Effector CD8-positive, alpha-beta T cell (primary cell): ENCODE results near the gene ANKRD10.
A peak's percentile ranks its signal among the peaks of the same experiment; 100 is the strongest.

Experiments
- DNase-seq: peaks from one replicate; lab custom pipeline; 2025; lab: John Stamatoyannopoulos, UW

Gene ANKRD10

DNA sequence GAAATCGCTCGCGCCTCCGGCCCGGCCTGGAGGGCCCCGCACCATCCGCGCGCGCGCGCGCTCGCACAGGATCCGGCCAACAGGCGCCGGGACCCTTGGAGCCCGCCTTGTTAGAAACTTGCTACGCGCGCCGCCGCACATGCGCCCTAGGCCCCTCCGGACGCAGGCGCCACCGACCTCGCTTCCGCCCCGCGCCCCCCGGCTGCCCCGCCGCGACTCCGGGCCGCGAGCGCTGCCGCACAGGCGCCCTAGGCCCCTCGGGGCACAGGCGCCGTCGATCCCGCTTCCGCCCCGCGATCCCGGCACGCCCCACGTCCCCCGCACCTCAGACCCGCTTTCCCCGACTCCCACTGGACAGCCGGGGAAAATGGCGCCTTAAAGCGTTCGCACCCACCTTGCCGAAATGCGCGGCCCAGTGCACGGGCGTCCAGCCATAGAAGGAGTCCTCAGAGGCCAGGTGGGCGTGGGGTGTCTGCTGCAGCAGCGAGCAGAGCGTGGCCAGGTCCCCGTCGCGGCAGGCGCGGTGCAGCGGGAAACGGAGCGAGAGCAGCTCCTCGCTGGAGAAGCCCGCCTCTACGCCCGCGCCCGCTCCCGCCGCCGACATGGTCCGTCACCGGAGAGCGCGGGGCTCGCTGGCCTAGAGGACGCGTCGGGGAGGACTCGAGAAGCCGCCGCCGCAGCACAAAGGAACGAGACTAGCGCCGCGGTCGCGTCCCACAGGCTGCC lies 375 bp downstream of the ANKRD10 start:
- DNase-seq = peak; percentile 58

DNA sequence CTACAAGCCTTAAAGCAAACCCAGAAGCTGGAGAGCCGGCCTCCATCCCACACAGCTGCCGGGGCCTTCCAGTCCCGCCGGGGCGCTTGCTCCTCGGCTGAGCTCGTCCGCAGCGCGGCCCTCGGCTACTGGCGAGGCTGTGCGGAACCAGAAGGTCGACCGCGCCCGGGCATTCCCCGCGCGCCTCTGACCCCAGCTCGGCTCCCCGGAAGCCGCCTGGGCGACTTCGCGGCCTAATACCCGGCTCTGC lies 863 bp downstream of the ANKRD10 start:
- no peak for DNase-seq

DNA sequence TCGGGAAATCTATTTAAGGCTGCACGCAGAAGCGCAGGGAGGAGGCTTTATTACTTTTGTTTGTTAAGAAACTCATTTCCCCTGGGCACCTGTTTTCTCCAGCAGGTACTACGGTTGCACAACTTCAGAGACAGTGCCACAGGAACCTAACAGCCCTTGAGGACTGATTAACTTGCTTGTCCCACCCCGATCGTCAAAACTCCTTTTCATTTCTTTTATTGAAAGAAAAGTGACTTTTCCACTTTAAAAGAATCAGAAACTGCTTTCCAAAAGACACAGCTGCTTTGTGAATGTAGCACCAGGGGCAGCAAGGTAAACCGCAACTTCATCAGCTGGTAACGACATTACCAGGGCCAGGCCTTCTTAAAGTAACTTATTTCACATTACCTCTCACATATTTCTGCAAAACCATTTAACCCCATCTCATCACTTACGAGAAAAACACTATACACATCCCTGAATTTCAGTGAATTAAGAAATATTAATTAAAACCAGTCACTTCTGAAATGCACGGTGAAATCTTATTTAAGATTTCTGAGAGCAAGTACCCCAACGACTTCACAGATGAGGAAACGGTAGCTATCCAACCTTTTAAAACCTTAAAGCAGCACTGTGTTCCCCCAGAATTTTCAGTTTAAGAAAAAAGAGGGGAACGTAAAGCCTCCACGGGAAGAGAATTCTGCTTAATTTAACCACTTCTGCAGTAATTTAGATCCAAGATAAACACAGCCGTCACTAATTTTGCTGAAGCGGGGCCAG lies 1.4 kb downstream of the ANKRD10 start:
- DNase-seq = no peak

DNA sequence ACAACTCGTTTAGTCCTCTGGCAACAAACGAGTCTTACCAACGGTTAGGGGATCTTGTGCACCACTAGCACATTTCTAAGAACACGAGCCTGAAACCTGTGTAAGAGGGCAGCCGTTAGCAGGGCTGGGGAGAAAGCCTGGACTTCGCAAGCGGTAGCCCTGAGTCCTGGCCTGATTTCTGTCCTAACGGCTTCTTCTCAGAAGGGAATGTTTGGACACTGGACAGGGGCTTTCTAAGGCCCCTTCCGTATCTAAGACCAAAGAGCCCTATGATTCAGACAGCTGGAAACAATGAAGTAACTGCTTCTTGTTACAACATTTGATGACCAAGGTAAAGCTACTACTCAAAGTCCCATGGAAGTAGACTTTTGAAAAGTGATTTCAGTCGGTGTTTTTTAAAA lies 2.2 kb downstream of the ANKRD10 start:
- no peak for DNase-seq

DNA sequence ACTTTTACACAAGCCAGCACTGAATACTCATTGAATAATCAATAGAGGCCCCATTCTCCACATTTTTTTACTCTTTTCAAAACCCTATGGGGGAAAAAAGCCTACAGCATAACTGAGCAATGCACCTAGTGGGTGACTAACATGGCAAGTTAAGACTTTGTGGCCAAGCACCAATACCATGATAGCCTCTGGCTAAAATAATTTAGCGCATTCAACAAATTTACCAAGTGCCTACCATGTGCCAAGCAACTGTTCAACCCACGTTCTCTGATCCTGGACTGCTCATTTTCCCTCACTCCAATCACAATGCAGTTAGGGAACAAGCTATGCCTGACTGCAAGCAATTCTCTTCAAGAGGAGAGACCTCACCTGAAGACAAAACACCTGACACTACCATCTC lies 3.0 kb downstream of the ANKRD10 start:
- DNase-seq = no peak

DNA sequence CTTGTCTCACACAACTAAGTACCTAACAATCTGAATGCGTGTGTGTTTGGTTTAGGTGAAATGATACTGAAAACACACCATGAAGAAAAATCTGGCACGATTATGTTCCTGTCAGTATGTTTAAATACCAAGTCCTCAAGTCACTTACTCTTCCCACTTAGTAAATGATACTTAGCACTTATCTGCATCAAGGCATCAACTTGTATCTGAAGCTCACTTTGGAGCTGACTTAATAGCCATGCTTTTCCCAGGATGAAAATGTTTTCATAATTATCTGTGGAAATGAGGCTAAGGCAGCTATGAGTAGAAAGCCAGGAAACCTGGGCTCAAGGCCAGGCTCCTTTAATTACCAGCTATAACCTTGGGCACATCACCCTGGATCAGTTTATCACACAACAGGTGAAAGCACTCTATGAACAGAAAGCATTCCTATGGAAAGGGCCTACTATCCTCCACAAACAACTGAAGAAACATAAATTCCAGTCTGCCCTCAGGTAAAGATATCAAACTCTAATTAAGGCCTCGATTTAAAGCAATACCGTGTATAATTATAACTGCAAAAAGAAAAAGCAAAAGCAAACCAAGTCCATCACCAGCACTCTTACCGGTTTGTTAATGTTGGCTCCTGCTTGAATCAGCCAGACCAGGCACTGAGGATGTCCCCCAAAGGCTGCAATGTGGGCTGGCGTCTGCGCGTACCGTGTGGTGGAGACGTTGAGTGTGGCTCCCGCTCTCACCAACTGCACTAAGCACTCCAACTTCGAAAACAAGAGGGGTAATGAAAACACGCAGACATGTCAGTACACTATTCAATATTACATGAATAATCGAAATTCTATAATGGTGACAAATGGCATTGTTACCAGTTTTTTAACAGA lies 4.6 kb downstream of the ANKRD10 start:
- no peak for DNase-seq

DNA sequence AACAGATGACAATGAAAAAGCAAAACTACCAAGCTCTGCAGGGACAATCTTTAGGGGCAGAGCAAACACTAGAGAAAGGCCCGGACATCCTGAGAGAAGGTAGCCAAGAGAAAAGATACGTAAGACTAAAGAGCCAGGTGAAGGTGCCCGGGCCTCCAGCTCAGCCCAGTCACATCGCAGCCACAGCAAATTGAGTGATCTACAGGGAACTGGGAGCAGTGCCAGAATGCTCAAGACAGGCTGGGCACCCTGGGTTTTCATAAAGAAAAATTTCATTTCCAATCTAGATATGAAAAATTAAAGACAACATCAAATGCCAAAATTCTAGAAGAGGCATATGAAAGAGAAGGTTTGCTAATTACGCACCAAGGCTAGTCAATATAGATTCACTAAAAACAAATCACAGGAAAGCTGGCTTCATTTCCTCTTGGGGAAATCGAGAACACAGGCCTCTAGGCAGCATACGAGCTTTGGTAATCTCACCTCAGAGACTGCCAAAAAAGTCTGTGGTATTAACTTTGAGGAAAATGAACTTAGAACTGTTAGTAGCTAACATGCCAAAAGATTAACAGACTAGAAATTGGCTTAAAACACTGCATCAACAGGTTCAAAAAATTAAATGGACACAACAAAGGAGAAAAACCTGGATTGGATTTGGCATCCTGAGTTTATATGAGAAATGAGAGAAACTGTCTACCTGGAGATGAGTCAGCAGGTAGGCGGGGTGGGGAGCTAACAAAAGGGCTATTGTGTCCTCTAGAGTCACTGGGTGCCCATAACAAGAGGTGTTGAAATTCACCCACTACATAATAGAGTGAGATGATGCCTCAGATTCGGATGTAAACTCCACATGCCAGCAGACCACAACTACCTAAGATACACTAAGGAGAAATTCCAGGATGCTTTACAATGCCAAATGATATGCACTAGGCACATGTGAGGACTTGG lies 6.6 kb downstream of the ANKRD10 start:
- DNase-seq = no peak

DNA sequence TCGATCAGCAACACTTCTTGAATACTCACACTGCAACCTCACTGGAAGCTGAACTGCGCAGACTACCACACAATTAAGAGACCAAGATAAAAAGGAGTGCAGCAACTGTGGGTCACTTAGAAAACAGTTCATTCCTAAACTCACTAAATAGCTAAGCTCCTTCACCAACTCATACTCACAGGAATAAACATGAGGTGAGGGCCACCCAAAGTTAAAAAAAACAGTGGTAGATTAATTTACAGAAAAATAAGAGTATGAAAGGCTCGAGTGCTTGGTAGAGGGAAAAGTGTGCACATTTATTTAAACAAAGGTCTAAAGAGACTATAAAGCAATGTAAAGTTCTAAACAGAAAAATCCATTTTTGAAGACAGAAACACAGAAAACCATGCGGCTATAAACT lies 7.6 kb downstream of the ANKRD10 start:
- no peak for DNase-seq

DNA sequence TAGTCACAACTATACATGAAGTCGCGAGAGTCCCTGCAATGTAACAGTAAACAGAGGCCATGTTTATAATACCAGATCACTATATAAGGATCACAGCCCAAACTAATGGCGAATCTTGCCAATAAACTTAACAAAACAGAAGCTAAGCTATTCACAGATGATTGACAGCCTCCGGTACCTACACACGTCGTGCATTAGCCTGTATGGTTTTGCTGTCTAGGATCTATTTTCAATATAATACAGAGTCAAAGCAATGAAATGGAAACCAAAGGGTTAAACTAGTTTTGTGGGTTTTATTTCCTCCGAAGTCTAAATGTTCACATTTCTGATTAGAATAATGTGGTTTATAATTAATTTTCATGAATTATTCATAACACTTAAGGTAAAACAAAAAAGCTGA lies 10.1 kb downstream of the ANKRD10 start:
- DNase-seq = no peak

DNA sequence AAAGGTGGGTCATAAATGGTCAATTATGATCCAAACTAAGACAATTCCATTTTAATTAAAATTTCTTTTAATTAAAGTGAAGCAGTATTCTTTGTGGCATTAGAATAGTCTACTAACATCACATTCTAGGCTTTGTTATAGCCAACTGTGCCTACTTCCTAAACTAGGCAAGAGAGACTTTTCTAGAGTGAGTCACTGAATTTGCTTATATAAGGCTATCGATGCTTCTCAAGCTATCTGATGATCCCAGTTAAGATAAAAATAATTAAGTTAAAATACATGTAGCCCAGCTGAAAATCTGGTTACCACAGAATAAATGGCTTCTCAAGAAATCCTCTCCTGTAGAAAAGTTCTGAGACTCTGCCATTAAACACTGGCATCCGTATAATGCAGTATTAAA lies 12.5 kb downstream of the ANKRD10 start:
- no peak for DNase-seq

DNA sequence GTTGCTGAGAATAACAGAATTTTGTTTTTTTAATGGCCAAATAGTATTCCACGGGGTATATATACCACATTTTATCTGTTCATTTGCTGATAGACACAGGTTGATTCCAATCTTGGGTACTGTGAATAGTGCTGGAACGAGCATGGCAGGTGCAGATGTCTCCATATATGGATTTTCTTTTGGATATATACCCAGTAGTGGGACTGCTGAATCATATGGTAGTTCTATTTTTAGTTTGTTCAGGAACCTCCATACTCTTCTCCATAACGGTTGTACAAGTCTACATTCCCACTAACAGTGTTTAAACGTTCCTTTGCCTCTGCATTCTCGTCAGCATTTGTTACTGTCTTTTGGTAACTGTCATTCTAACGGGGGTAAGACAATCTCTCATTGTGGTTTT lies 17.3 kb downstream of the ANKRD10 start:
- no peak for DNase-seq

DNA sequence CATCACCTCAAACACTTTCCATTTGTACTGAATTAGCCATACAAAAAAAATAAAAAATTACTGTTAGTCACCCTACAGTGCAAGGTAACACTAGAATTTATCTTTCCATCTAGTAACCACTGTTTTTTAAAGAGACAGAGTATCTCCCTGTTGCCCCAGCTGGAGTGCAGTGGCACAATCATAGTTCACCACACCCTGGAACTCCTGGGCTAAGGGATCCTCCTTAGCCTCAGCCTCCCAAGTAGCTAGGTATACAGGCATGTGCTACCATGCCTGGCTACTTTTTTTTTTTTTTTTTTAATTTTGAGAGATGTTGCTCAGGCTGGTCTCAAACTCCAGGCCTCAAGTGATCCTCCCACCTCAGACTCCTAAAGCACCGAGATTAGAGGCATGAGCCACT lies 17.9 kb downstream of the ANKRD10 start:
- no peak for DNase-seq

DNA sequence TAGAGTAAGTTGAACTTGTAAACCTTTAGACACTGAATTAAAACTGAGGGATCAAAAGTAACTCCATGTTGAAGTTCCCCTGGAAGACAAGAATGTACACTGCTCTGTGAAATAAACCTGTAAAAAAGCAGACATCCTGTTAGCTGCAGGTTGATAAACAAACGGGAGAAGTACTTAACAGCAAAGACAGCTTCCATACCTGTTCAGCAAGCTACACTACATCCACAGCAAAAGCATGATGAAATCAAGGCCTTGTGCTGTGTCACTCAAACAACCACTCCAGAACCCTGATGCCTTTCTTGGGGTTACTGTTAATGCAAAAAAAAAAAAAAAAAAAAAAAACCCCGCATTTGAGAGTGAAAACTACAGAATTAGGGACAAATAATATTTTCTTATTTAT lies 20.8 kb downstream of the ANKRD10 start:
- no peak for DNase-seq

DNA sequence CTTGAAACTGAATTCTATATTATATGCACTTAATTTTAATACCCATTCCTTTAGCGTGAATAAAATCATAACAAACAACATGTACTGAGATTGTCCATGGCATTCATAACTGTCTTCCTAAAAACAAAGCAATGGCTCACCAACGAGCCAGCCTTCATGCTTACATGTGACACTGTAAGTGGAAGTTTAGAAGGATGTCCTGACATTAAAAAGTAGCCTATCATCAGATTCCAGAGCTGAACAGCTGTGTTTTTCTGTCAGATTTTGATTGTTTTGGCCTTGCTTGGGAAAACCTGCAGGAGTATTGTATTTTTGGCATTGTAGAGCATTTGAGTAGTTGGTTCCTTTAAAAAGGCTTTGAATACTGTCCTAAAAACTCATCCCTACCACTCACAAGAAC lies 21.3 kb downstream of the ANKRD10 start:
- no peak for DNase-seq

DNA sequence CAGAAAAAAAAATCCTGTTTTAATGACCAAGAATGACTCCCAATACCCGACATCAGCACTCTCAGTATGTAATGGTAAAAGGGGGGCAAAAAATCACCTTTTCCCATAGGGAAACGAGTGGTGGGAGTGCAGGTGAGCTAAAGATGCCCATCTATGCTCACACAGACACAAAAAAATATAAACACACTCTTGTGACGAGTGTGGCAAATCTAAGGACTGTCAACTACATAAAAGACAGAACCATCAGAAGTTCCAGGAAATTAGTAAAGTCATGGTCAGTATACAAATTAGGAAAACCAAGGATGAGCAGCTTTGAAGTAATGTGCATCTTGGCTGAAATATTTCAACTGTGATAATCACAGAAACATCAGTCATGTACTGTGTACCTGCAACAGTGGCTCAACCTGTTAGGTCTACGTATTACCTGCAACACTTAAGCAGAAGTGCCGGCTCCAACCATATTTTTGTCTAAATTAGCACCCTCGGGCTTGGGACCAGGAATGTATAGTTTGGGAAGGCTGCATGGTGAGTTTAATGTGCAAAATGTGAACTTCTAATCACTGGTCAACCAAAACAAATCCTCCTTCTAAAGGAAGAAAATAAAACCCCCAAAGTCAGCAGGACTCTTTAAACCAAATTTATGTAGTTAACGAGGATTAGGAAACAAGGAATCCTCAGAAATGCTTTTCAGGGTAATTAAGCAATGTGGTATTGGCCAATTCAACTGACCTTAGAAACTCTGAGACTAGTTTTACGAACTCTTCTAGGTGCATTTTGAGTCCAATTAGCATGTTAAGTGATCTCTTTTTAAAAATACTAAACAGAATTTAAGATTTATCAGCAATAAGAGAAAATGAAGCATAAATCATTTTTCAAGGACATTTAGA lies 24.3 kb downstream of the ANKRD10 start:
- no peak for DNase-seq

DNA sequence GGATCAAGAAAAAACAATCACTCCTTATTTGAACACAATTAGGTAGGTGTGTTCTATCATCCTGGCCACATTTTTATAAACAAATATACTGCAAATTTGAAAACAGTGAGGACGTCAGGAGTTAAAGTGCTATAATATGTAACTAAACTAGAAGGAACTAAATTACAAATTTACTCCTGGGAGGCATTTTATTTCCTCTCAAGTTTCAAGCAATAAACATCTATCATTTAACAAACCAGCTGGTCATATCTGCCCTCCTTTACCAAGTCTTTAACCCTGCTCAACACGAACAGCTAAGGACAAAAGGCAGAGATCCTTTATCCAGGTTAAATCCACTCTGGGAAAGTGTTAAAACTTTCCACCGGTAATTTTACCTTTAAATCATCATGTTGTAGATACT lies 26.5 kb downstream of the ANKRD10 start:
- no peak for DNase-seq

DNA sequence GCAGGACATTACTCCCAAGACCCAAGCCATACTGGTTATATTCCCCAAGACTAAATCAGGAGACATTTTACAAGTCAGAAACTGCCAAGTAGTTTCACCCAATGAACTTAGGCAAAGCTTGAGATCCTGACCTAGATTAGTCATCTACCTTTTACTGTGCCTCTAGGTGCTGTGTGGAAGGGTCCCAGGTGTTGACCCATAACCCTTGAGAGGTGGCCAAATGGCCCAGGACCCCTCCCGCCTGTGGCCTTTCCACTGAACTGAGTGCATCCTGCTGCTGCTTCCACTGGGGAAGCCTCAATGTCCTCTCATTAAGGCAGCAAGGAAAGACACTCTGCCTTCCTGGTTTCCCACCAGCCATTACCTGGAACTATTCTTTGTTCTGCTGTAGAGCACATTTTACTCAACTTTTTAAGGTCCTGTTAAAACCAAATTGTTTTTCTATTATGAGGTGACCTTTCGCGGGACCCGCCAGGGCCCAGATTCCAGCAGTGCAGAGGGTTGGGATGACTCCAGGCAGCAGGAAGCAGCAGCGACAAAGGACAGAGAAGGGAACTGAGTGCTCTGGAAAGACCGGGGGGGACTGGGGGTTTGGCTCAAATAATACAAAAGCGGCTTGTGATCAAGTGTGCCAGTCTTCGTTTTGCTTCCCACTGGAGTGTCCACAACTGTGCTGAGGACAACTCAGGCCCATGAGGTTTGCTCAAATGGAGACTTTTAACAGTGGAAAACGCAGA lies 27.1 kb downstream of the ANKRD10 start:
- DNase-seq = no peak

DNA sequence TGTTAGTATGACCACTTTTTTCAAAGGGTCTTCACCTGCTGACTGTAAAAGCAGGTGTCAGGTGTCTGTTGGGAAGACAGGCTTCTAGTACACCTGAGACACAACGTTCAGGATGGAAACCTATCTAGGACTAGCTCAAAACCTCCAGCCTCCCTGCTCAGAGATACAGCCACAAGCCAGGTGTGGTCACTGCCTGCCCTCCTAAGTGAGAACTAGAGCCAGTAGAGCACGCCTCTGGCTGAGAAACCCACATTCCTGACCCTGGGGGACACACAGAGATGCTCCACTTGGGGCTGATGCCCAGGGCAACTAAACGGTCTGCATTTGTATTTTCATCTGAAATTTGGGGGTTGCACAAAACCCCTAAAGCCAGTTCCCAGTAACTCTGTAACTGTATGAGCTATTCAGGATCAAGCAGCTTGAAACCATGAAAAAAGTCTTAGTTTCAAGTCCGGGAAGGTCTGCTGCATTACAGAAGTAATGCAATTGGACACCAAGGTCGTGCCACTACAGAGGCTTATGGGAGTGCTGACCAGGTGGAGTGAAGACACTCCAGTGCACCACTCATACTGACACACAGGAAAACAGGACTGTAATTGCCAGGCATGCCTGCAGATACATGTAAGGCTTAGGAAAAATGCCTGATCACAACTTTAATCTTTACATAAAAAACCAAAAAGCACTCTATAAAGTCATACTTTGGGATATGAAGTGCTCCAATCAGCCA lies 27.8 kb downstream of the ANKRD10 start:
- no peak for DNase-seq
